ENCODE results near the gene HHAT. TPM values are rescaled to one million over a fixed set of nuclear protein-coding genes. Genes with fewer than 3 reads are reported as not detected.

The HHAT gene
- total RNA-seq, 3 donors from 2014 or later: 3.8 to 31.6 (median 15.1) TPM

DNA sequence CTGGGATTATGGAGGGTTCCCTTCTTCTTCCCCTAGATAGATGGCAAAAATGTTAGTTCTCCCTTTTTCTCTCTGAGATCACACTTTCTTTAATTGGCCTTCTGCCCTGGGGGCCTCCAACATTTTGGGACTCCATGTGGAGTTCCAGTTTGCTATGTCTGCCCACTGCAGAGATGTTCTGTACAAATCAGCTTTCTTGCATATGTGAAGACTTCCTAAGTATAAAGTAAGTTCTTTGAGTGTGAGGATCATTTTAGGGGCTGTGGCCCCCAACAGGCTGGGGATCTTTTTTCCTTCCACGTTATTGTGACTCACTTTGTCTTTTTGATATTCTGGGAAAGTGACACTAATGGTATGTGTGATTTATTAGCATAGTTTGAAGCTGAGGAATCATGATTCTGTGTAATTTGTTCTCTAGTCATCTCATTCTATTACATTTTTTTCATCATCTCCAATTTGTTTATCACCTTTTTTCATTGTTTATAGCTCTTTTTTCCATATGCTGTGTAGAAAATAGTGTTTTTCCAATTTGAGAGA is 48.2 kb downstream of the HHAT start:
- Histone ChIP-seq H3K9me3 (no peaks in the 10 kb centered on the region), H3K4me1 (peaks cover 0 to 7% of the 10 kb centered on the region in 2 donors), H3K36me3 (no peaks in the 10 kb centered on the region), H3K27ac (no peak overlapping the region), H3K4me3 (no peak overlapping the region), H3K27me3 (no peaks in the 10 kb centered on the region)
- DNase-seq (ENCODE audit: low spot score in 2 of 2): no peak
- TF ChIP-seq POLR2A (IDR thresholded peaks at IDR 0.05) (no peak), POLR2AphosphoS5 (IDR thresholded peaks at IDR 0.05) (no peak)
- TF ChIP-seq, protein P1, sequence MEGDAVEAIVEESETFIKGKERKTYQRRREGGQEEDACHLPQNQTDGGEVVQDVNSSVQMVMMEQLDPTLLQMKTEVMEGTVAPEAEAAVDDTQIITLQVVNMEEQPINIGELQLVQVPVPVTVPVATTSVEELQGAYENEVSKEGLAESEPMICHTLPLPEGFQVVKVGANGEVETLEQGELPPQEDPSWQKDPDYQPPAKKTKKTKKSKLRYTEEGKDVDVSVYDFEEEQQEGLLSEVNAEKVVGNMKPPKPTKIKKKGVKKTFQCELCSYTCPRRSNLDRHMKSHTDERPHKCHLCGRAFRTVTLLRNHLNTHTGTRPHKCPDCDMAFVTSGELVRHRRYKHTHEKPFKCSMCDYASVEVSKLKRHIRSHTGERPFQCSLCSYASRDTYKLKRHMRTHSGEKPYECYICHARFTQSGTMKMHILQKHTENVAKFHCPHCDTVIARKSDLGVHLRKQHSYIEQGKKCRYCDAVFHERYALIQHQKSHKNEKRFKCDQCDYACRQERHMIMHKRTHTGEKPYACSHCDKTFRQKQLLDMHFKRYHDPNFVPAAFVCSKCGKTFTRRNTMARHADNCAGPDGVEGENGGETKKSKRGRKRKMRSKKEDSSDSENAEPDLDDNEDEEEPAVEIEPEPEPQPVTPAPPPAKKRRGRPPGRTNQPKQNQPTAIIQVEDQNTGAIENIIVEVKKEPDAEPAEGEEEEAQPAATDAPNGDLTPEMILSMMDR (IDR thresholded peaks at IDR 0.05): no peak
- intact Hi-C loops (cut with DNase I; ENCODE audit: low total_unique reads): no loop called here

DNA sequence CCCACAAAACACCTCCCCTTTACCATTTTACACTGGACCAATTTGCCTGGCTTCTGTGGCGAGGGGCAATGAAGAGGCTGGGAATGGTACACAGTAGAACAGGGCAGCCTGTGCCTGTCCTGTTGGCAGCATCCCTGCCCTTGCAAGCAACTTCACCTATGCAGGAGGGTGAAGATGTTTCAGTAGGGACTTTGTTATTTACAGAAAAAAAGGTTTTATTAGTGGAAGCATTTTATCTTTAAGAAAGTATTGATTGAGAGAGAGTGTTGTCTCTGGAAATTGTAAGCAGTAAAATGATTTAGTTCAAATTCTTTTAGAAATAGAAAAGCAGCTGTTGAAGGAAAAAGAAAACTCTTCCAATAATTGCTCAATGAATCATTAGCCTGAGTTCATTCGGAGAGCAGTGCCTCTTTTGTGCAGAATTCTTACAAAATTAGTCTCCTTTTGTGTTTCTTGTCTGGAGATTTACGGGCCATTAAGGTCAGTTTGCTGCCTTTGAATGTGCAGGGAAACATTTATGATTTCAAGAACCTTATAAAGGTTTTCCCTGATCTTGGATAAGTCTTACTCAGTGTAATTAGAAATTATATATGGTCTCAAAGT is 49.1 kb downstream of the HHAT start:
- TF ChIP-seq, protein P1 (IDR thresholded peaks at IDR 0.05): no peak
- no peak for TF ChIP-seq POLR2A (IDR thresholded peaks at IDR 0.05)
- TF ChIP-seq POLR2AphosphoS5 (IDR thresholded peaks at IDR 0.05): no peak
- Histone ChIP-seq H3K9me3 (no peaks in the 10 kb centered on the region), H3K4me3 (no peak overlapping the region), H3K4me1 (peaks cover 0 to 7% of the 10 kb centered on the region in 2 donors), H3K36me3 (no peaks in the 10 kb centered on the region), H3K27ac (no peak overlapping the region), H3K27me3 (no peaks in the 10 kb centered on the region)
- intact Hi-C loops (cut with DNase I; ENCODE audit: low total_unique reads): no loop called here
- DNase-seq (ENCODE audit: low spot score in 2 of 2): no peak

DNA sequence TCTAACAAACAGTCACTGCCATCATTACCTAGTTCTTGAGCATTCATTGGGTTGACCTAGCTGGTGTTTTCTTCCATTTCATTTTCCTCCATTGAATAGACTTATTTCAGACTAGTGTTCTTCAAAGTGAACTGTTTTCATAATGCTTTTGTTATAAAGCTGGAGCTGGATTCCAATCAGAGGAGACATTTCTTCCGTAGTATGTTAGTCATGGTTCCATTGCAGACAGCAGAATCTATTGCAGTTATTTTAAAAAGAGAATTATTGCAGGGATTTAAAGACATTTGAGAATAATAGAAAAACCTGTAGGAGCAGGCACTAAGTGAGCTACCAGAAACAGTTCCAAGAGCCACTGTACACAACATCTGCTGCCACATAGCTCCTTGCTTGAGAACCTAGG is 50.0 kb downstream of the HHAT start:
- no peaks in the 10 kb centered on the region for H3K27me3 ChIP-seq
- no peak for DNase-seq (ENCODE audit: low spot score in 2 of 2)
- no peak overlapping the region for H3K4me3 ChIP-seq
- intact Hi-C loops (cut with DNase I; ENCODE audit: low total_unique reads): no loop called here
- H3K9me3 ChIP-seq: no peaks in the 10 kb centered on the region
- TF ChIP-seq POLR2A (IDR thresholded peaks at IDR 0.05) (no peak), POLR2AphosphoS5 (IDR thresholded peaks at IDR 0.05) (no peak)
- TF ChIP-seq, protein P1 (IDR thresholded peaks at IDR 0.05): no peak
- no peak overlapping the region for H3K27ac ChIP-seq
- H3K4me1 ChIP-seq: peaks cover 0 to 1% of the 10 kb centered on the region in 2 donors
- H3K36me3 ChIP-seq: no peaks in the 10 kb centered on the region

DNA sequence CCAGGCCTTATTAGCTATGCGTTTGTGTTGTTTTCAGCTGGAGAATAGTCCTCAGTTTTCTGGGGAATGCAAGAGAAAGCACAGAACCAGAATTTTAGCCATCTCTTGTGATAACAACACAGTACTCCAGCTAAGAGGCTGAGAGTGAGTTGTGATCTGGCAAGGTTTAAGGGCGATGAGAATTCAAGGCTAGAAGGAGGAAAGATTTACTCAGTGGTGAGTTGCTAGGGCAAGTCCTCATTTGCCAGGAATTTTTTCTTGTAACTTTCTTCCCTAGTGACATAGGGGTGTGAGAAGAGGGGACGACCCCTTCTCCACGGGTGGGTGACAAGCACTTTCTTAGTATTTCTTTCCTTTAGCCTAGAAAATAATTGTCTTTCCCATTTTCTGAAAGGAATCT is 53.2 kb downstream of the HHAT start:
- no peak overlapping the region for H3K27ac ChIP-seq
- TF ChIP-seq, protein P1 (IDR thresholded peaks at IDR 0.05): no peak
- no peak for TF ChIP-seq POLR2A (IDR thresholded peaks at IDR 0.05)
- H3K4me1 ChIP-seq: no peaks in the 10 kb centered on the region
- H3K27me3 ChIP-seq: no peaks in the 10 kb centered on the region
- intact Hi-C loops (cut with DNase I; ENCODE audit: low total_unique reads): no loop called here
- H3K4me3 ChIP-seq: no peak overlapping the region
- H3K9me3 ChIP-seq: no peaks in the 10 kb centered on the region
- no peak for DNase-seq (ENCODE audit: low spot score in 2 of 2)
- H3K36me3 ChIP-seq: no peaks in the 10 kb centered on the region

DNA sequence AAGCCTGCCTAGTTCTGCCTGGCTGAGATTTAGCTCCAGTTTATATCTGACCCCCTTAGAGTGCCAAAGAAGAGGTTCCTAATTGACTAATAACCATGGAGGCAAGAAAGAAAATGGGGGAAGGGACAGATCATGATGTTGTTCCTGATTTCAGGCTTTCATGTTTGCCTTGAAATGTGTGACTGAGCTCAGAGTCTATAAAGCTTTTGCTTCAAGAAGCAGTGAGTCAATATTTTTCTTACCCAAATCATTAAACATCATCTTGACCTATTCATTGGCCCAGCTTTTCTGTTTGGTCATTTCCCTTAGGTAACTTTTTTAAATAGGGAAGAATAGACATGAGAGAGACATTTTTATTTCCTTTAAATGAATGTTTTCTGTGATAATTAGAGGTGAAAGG is 55.9 kb downstream of the HHAT start:
- no peak for DNase-seq (ENCODE audit: low spot score in 2 of 2)
- no peak overlapping the region for H3K4me3 ChIP-seq
- no peaks in the 10 kb centered on the region for H3K27me3 ChIP-seq
- H3K9me3 ChIP-seq: no peaks in the 10 kb centered on the region
- peak overlapping the region in 1 of 2 donors; percentile 27 for H3K27ac ChIP-seq
- H3K36me3 ChIP-seq: no peaks in the 10 kb centered on the region
- intact Hi-C loops (cut with DNase I; ENCODE audit: low total_unique reads): no loop called here
- TF ChIP-seq POLR2A (IDR thresholded peaks at IDR 0.05) (no peak), POLR2AphosphoS5 (IDR thresholded peaks at IDR 0.05) (no peak)
- TF ChIP-seq, protein P1 (IDR thresholded peaks at IDR 0.05): no peak
- H3K4me1 ChIP-seq: no peaks in the 10 kb centered on the region

Data from breast epithelium (tissue), 4 donors.